HL-60 (cell line): ENCODE results near the gene RPN2.

Experiments
- GABPA ChIP-seq: IDR thresholded peaks from 2 replicates; pipeline ENCODE4 v1.6.1; 2012; ENCODE audit warnings: low read depth
- POLR2AphosphoS5 ChIP-seq: IDR thresholded peaks from 2 replicates; pipeline ENCODE4 v1.6.1; 2012; ENCODE audit warnings: low read depth
- REST ChIP-seq: IDR thresholded peaks from 2 replicates; pipeline ENCODE4 v1.6.1; 2012; ENCODE audit warnings: low read depth; ENCODE audit not compliant: insufficient replicate concordance
- SPI1 ChIP-seq: IDR thresholded peaks from 2 replicates; pipeline ENCODE4 v1.6.1; 2012; ENCODE audit warnings: low read depth, mild to moderate bottlenecking, borderline replicate concordance
- TF ChIP-seq, protein P1 (sequence below): IDR thresholded peaks from one replicate; pipeline ENCODE4 v1.5.1; 2011; ENCODE audit warnings: low read length, control low read depth, inconsistent platforms; ENCODE audit not compliant: insufficient read depth

DNA sequence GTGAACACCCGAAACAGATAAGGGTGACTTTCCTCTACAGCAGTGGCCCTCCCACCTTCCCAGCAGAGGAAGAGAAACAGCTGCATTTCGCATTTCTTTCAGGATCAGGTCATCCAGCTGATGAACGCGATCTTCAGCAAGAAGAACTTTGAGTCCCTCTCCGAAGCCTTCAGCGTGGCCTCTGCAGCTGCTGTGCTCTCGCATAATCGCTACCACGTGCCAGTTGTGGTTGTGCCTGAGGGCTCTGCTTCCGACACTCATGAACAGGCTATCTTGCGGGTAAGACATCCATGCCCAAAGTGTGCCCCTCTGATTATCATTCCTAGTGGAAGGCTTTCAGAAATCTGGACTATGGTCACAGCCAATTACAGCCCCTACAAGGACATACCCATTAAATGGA, 28.0 kb downstream of the RPN2 start:
- TF ChIP-seq POLR2AphosphoS5 (no peak), REST (no peak), GABPA (no peak), SPI1 (no peak)
- TF ChIP-seq, protein P1, sequence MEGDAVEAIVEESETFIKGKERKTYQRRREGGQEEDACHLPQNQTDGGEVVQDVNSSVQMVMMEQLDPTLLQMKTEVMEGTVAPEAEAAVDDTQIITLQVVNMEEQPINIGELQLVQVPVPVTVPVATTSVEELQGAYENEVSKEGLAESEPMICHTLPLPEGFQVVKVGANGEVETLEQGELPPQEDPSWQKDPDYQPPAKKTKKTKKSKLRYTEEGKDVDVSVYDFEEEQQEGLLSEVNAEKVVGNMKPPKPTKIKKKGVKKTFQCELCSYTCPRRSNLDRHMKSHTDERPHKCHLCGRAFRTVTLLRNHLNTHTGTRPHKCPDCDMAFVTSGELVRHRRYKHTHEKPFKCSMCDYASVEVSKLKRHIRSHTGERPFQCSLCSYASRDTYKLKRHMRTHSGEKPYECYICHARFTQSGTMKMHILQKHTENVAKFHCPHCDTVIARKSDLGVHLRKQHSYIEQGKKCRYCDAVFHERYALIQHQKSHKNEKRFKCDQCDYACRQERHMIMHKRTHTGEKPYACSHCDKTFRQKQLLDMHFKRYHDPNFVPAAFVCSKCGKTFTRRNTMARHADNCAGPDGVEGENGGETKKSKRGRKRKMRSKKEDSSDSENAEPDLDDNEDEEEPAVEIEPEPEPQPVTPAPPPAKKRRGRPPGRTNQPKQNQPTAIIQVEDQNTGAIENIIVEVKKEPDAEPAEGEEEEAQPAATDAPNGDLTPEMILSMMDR = no peak
